ENCODE measurements around the gene SIM2. TPM values are rescaled to one million over a fixed set of nuclear protein-coding genes. Genes with fewer than 3 reads are reported as not detected.

The SIM2 gene
- total and polyA plus RNA-seq, 2 of the 13 experiments (the other 11 are each of a cell fraction or from before 2014, with no cell fraction given) = 0.36 to 0.53 TPM

GRCh38 chr21:36763305-36763704, 64.4 kb downstream of the SIM2 start (continued):
- no peak for TF ChIP-seq PRDM4 (CRISPR knock-in tag; IDR thresholded peaks at IDR 0.05; ENCODE audit: borderline replicate concordance)
- no peak for TF ChIP-seq HMGA1 (CRISPR knock-in tag; conservative IDR thresholded peaks at IDR 0.05)
- no peak for TF ChIP-seq ESRRA (CRISPR knock-in tag; IDR thresholded peaks at IDR 0.05; ENCODE audit: low read depth)
- TF ChIP-seq MAFK (conservative IDR thresholded peaks at IDR 0.05 in 1 of 2, IDR thresholded peaks at IDR 0.05 in 1 of 2; ENCODE audit: low read length in 2 of 2) = peak; percentile 47 to 52; a peak in 3 of 4 replicates

GRCh38 chr21:36765229-36765628, 66.3 kb downstream of the SIM2 start:
- Histone ChIP-seq H3K4me3 (replicated peaks in 1 of 3; ENCODE audit: insufficient read depth in 1 of 3, low read depth in 2 of 3, low read length in 3 of 3) (no peak overlapping the region), H3K4me2 (ENCODE audit: low read depth, low read length) (no peak overlapping the region), H3K4me1 (ENCODE audit: insufficient read depth, low read length) (no peaks in the 10 kb centered on the region), H4K20me1 (ENCODE audit: insufficient read depth, low read length) (no peaks in the 10 kb centered on the region), H2AFZ (ENCODE audit: low read length) (no peak overlapping the region), H3K9ac (ENCODE audit: insufficient read depth, low read depth, low read length) (no peak overlapping the region), H3K27ac (ENCODE audit: extremely low read length, insufficient read depth, low read length) (no peak overlapping the region), H3K36me3 (replicated peaks in 1 of 2; ENCODE audit: control insufficient read depth in 1 of 2, insufficient read depth in 2 of 2, low read length in 2 of 2) (peaks cover 0 to 1% of the 10 kb centered on the region in 2 experiments; a peak in 1 of 5 replicates), H3K79me2 (ENCODE audit: insufficient read depth, low read length) (no peaks in the 10 kb centered on the region), H3K9me3 (ENCODE audit: low read length) (no peaks in the 10 kb centered on the region), H3K27me3 (ENCODE audit: control insufficient read depth in 1 of 2, insufficient read depth in 2 of 2, low read length in 2 of 2) (no peaks in the 10 kb centered on the region)
- DNase-seq (ENCODE audit: low spot score) = no peak
- intact Hi-C loops (cut with micrococcal nuclease; ENCODE audit: unreplicated experiment) (no loop called here), in situ Hi-C loops (cut with HindIII; ENCODE audit: extremely low pct_ligation_motif_present, low pct_unique_long_range_greater_than_20kb) (no loop called here)
- ATAC-seq = no peak
- POLR2A ChIA-PET = no interaction called here
- CTCF ChIA-PET (ENCODE audit: low intra/inter-chr PET ratio, low total read pairs) = no interaction called here
- FAIRE-seq = no peak
- BruUV-seq (replicated peaks) = no TSS peak
- 99% methylated on average over 4 of the region's 4 CpGs for WGBS (ENCODE audit: low lambda C conversion rate)
- TF ChIP-seq ZNF670 (CRISPR knock-in tag; IDR thresholded peaks at IDR 0.05; ENCODE audit: borderline replicate concordance) = no peak
- TF ChIP-seq SNAPC5 (CRISPR knock-in tag; IDR thresholded peaks at IDR 0.05; ENCODE audit: borderline replicate concordance) = no peak
- no peak for TF ChIP-seq MXD1 (CRISPR knock-in tag; IDR thresholded peaks at IDR 0.05)
- TF ChIP-seq ZNF549 (CRISPR knock-in tag; IDR thresholded peaks at IDR 0.05) = no peak
- no peak for TF ChIP-seq ZNF33A (CRISPR knock-in tag; IDR thresholded peaks at IDR 0.05; ENCODE audit: borderline replicate concordance)
- TF ChIP-seq BCL3 (CRISPR knock-in tag; IDR thresholded peaks at IDR 0.05) = no peak
- no peak for TF ChIP-seq NFIC (IDR thresholded peaks at IDR 0.05; ENCODE audit: low read length)
- no peak for TF ChIP-seq DRAP1 (CRISPR knock-in tag; IDR thresholded peaks at IDR 0.05)
- TF ChIP-seq HNF4A (CRISPR knock-in tag; IDR thresholded peaks at IDR 0.05) = no peak
- TF ChIP-seq IRF9 (CRISPR knock-in tag; IDR thresholded peaks at IDR 0.05; ENCODE audit: borderline replicate concordance) = no peak
- TF ChIP-seq ARNT2 (CRISPR knock-in tag; IDR thresholded peaks at IDR 0.05; ENCODE audit: low read depth) = no peak
- TF ChIP-seq ARNT (IDR thresholded peaks at IDR 0.05) = no peak
- no peak for TF ChIP-seq KLF13 (CRISPR knock-in tag; IDR thresholded peaks at IDR 0.05)
- no peak for TF ChIP-seq ZNF567 (CRISPR knock-in tag; IDR thresholded peaks at IDR 0.05; ENCODE audit: borderline replicate concordance)
- TF ChIP-seq SRSF9 (IDR thresholded peaks at IDR 0.05; ENCODE audit: borderline replicate concordance, insufficient read depth, low read depth, low read length, poor library complexity, severe bottlenecking) = no peak

Data from HepG2 (cell line).